ENCODE results near the gene RAPGEF4.
A peak's percentile ranks its signal among the peaks of the same experiment; 100 is the strongest.

RAPGEF4 gene

GRCh38 chr2:172945510-172945850 lies 209.8 kb downstream of the RAPGEF4 start:
- DNase-seq = no peak

- DNase-seq = no peak
Observed at GRCh38 chr2:172947461-172948153, 212.0 kb downstream of the RAPGEF4 start.

GRCh38 chr2:172949522-172949921 lies 213.9 kb downstream of the RAPGEF4 start:
- DNase-seq = no peak

- no peak for DNase-seq
Observed at GRCh38 chr2:172950565-172950964, 214.9 kb downstream of the RAPGEF4 start.

GRCh38 chr2:172951554-172951953 lies 215.9 kb downstream of the RAPGEF4 start:
- no peak for DNase-seq

- DNase-seq = no peak
Observed at GRCh38 chr2:172953411-172953810, 217.8 kb downstream of the RAPGEF4 start.

- DNase-seq = no peak
Observed at GRCh38 chr2:172953970-172954852, 218.6 kb downstream of the RAPGEF4 start.

GRCh38 chr2:172955587-172955986 lies 219.9 kb downstream of the RAPGEF4 start:
- DNase-seq = no peak

- DNase-seq = no peak
Observed at GRCh38 chr2:172957734-172958133, 222.1 kb downstream of the RAPGEF4 start.

GRCh38 chr2:172962082-172962481 lies 226.4 kb downstream of the RAPGEF4 start:
- DNase-seq = no peak

GRCh38 chr2:172962824-172963223 lies 227.2 kb downstream of the RAPGEF4 start:
- no peak for DNase-seq

GRCh38 chr2:172964511-172965139 lies 229.0 kb downstream of the RAPGEF4 start:
- DNase-seq = no peak

GRCh38 chr2:172965433-172966212 lies 230.0 kb downstream of the RAPGEF4 start:
- DNase-seq = no peak

- no peak for DNase-seq
Observed at GRCh38 chr2:172967036-172967982, 231.7 kb downstream of the RAPGEF4 start.

- DNase-seq = no peak
Observed at GRCh38 chr2:172968061-172968469, 232.4 kb downstream of the RAPGEF4 start.

GRCh38 chr2:172969166-172969565 lies 233.5 kb downstream of the RAPGEF4 start:
- no peak for DNase-seq

GRCh38 chr2:172969609-172970008 lies 234.0 kb downstream of the RAPGEF4 start:
- DNase-seq = no peak

- no peak for DNase-seq
Observed at GRCh38 chr2:172970660-172971059, 235.0 kb downstream of the RAPGEF4 start.

- DNase-seq = peak; percentile 24 to 61
Observed at GRCh38 chr2:172972005-172972619, 236.5 kb downstream of the RAPGEF4 start.

- DNase-seq = no peak
Observed at GRCh38 chr2:172974762-172975161, 239.1 kb downstream of the RAPGEF4 start.

- DNase-seq = no peak
Observed at GRCh38 chr2:172976116-172976515, 240.5 kb downstream of the RAPGEF4 start.
